ENCODE data around the gene DHRS4L2. TPM values are rescaled to one million over a fixed set of nuclear protein-coding genes. Genes with fewer than 3 reads are reported as not detected.
A peak's percentile ranks its signal among the peaks of the same experiment; 100 is the strongest.
"Not testable (repeated sequence)": the region's sequence is repeated elsewhere in the genome, so short reads cannot be mapped to it uniquely, and the experiment has no call there.

Gene DHRS4L2
- total and polyA plus RNA-seq, 2 donors (not counting 3 experiments of a cell fraction or from before 2014, with no cell fraction given), result 18.2 to 18.5 TPM

DNA sequence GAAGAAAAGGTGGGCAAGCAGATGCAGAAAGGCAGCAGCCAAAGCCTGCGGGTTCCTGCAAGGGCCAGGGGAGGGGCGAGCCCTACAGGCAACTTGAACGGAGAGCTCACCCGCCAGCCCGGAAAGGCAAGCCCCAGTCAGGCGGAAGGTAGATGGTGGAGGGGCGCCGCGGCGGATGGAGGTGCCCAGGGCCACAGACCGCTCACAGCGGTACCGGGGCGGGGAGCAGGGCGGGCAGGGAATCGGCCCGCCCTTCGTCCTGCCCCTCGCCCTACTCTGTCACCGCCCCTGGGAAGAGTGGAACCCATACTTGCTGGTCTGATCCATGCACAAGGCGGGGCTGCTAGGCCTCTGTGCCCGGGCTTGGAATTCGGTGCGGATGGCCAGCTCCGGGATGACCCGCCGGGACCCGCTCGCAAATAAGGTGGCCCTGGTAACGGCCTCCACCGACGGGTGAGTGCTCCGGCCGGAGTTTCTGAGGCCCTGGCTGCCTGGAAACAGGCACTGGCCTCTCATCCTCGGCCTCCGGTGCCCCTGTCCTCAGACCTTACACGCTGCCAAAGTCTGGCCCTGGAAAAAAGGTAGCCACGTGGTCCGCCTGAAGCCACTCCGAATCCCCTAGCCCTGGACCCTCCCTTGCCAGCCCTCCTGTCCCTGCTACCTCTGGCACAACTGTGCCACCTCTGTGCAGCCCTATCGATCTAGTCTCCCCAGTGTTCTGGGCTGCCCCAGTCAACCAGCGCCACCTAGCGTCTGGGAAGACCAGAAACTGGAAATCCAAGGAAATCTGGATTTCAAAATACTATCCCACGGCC lies 35.1 kb upstream of the DHRS4L2 start, which contains the start of gene DHRS4:
Gene DHRS4, plus strand, starts transcription at position 307 of the 815 bp plus-strand sequence. Its CDS starts 19 bp downstream, at position 326.
- H3K79me2 ChIP-seq (ENCODE audit: control insufficient read depth, insufficient read depth, low read length), result no peaks in the 10 kb centered on the region
- no peaks in the 10 kb centered on the region for H3K9me1 ChIP-seq (replicated peaks; ENCODE audit: control insufficient read depth, extremely low read depth, insufficient read depth, low read length)
- H3K27ac ChIP-seq (ENCODE audit: insufficient read depth, low read depth, low read length), result peak within 1 kb of the TSS; percentile 44
- peak within 1 kb of the TSS; percentile 10 for H3K4me2 ChIP-seq (ENCODE audit: insufficient read depth, low read length)
- H2AFZ ChIP-seq (ENCODE audit: low read depth, low read length), result peak within 1 kb of the TSS; percentile 95
- TF ChIP-seq POLR2A (IDR thresholded peaks at IDR 0.05; ENCODE audit: low read depth, low read length) (peak; percentile 85), EZH2 (IDR thresholded peaks at IDR 0.05; ENCODE audit: borderline replicate concordance, low read depth, low read length, severe bottlenecking) (no peak), GATA2 (IDR thresholded peaks at IDR 0.05; ENCODE audit: insufficient read depth, insufficient read length, low read depth, low read length) (no peak), POLR2AphosphoS5 (IDR thresholded peaks at IDR 0.05; ENCODE audit: insufficient read depth, low read depth, low read length) (peak; percentile 52), MYC (IDR thresholded peaks at IDR 0.05; ENCODE audit: low read depth, low read length) (no peak), JUN (IDR thresholded peaks at IDR 0.05; ENCODE audit: borderline replicate concordance, insufficient read depth, insufficient read length, low read depth) (no peak), FOS (IDR thresholded peaks at IDR 0.05; ENCODE audit: borderline replicate concordance, insufficient read depth, low read length) (no peak)
- TF ChIP-seq, protein P1, sequence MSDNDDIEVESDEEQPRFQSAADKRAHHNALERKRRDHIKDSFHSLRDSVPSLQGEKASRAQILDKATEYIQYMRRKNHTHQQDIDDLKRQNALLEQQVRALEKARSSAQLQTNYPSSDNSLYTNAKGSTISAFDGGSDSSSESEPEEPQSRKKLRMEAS (IDR thresholded peaks at IDR 0.05; ENCODE audit: insufficient read depth, insufficient read length), result no peak
- TF ChIP-seq, protein P2, sequence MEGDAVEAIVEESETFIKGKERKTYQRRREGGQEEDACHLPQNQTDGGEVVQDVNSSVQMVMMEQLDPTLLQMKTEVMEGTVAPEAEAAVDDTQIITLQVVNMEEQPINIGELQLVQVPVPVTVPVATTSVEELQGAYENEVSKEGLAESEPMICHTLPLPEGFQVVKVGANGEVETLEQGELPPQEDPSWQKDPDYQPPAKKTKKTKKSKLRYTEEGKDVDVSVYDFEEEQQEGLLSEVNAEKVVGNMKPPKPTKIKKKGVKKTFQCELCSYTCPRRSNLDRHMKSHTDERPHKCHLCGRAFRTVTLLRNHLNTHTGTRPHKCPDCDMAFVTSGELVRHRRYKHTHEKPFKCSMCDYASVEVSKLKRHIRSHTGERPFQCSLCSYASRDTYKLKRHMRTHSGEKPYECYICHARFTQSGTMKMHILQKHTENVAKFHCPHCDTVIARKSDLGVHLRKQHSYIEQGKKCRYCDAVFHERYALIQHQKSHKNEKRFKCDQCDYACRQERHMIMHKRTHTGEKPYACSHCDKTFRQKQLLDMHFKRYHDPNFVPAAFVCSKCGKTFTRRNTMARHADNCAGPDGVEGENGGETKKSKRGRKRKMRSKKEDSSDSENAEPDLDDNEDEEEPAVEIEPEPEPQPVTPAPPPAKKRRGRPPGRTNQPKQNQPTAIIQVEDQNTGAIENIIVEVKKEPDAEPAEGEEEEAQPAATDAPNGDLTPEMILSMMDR (IDR thresholded peaks at IDR 0.05; ENCODE audit: extremely low read depth in 1 of 2, insufficient read depth in 1 of 2, low read depth in 1 of 2, low read length in 2 of 2), result peak; percentile 85 to 88
- intact Hi-C loops (cut with micrococcal nuclease) (loop anchor here (1.0 to 2.0 kb wide), 4 partner anchors 226 to 362 kb away; no protein-coding TSS in a partner anchor), dilution Hi-C loops (cut with MboI; ENCODE audit: extremely low pct_ligation_motif_present, low sequenced_read_pairs) (no loop called here)
- H3K9me3 ChIP-seq (replicated peaks; ENCODE audit: control insufficient read depth, insufficient read depth, low read length), result no peaks in the 10 kb centered on the region
- H3K9ac ChIP-seq (replicated peaks; ENCODE audit: extremely low read depth, insufficient read depth, low read length), result peak within 1 kb of the TSS; percentile 83
- H3K27me3 ChIP-seq (ENCODE audit: control insufficient read depth in 2 of 2, insufficient read depth in 2 of 2, low read length in 2 of 2), result no peaks in the 10 kb centered on the region
- peak within 1 kb of the TSS; percentile 67 to 80 (median 72) for H3K4me3 ChIP-seq (replicated peaks in 1 of 3; ENCODE audit: insufficient read depth in 1 of 3, low read depth in 1 of 3, low read length in 3 of 3)
- CTCF ChIA-PET, result interaction anchor here (0.9 kb wide), 1 partner anchor 43 kb away, joined by 3 read pairs; no protein-coding TSS in a partner anchor
- FAIRE-seq (peak; percentile 88), DNase-seq (ENCODE audit: low read depth, low spot score) (peak; percentile 82)
- no peaks in the 10 kb centered on the region for H3K36me3 ChIP-seq (ENCODE audit: control insufficient read depth in 2 of 2, extremely low read depth in 1 of 2, insufficient read depth in 2 of 2, low read length in 2 of 2)
- no peaks in the 10 kb centered on the region for H3K4me1 ChIP-seq (ENCODE audit: control insufficient read depth, extremely low read depth, insufficient read depth, low read length)
- TSS peak; percentile 64 for BruUV-seq (replicated peaks)
- POLR2A ChIA-PET, result no interaction called here
- no peaks in the 10 kb centered on the region for H4K20me1 ChIP-seq (replicated peaks; ENCODE audit: control insufficient read depth, extremely low read depth, insufficient read depth, low read length)

DNA sequence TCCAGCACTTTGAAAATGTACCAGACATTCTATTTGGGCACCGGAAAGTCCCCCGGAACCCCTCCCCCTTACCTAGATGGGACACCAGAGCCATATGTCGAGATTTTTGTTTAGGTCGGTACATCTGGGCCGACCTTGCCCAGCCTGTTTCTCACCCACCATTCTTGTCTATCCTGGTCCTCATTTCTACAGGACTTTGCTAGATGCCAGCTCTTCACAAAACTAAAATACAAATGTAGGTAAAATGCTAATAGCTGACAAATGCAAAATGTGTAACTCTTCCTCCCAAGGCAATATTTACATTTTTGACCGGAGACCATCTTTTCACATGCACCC lies 34.5 kb upstream of the DHRS4L2 start:
- peak overlapping the region; percentile 10 for H3K4me2 ChIP-seq (ENCODE audit: insufficient read depth, low read length)
- H3K27ac ChIP-seq (ENCODE audit: insufficient read depth, low read depth, low read length); BruUV-seq (replicated peaks); H3K36me3 ChIP-seq (ENCODE audit: control insufficient read depth in 2 of 2, extremely low read depth in 1 of 2, insufficient read depth in 2 of 2, low read length in 2 of 2); dilution Hi-C loops (cut with MboI; ENCODE audit: extremely low pct_ligation_motif_present, low sequenced_read_pairs); H3K79me2 ChIP-seq (ENCODE audit: control insufficient read depth, insufficient read depth, low read length); H2AFZ ChIP-seq (ENCODE audit: low read depth, low read length); H3K4me1 ChIP-seq (ENCODE audit: control insufficient read depth, extremely low read depth, insufficient read depth, low read length); H3K9me1 ChIP-seq (replicated peaks; ENCODE audit: control insufficient read depth, extremely low read depth, insufficient read depth, low read length); POLR2A ChIA-PET; DNase-seq (ENCODE audit: low read depth, low spot score); H3K9me3 ChIP-seq (replicated peaks; ENCODE audit: control insufficient read depth, insufficient read depth, low read length); FAIRE-seq; CTCF ChIA-PET; H4K20me1 ChIP-seq (replicated peaks; ENCODE audit: control insufficient read depth, extremely low read depth, insufficient read depth, low read length); H3K27me3 ChIP-seq (ENCODE audit: control insufficient read depth in 2 of 2, insufficient read depth in 2 of 2, low read length in 2 of 2): not testable (repeated sequence)
- peak overlapping the region in 2 of 3 experiments; percentile 72 to 80 for H3K4me3 ChIP-seq (replicated peaks in 1 of 3; ENCODE audit: insufficient read depth in 1 of 3, low read depth in 1 of 3, low read length in 3 of 3)
- peak overlapping the region; percentile 83 for H3K9ac ChIP-seq (replicated peaks; ENCODE audit: extremely low read depth, insufficient read depth, low read length)
- intact Hi-C loops (cut with micrococcal nuclease), result loop anchor here (1.0 to 2.0 kb wide), 4 partner anchors 227 to 363 kb away; no protein-coding TSS in a partner anchor
